Heart left ventricle (tissue), 13 donors: Measurements from ENCODE around the gene PTGES3L.

Experiments
- POLR2A ChIP-seq, 2 donors: fragments of 450-650 bp; IDR thresholded peaks; one replicate each; pipeline ENCODE4 v1.6.1; 2017; ENCODE audit warnings: antibody characterized with exemption in 2 of 2, mild to moderate bottlenecking in 2 of 2, moderate library complexity in 2 of 2
- TF ChIP-seq, protein P1 (sequence below), 12 donors: fragments of 200-600 bp; sonication (generic) in 4 of 12; IDR thresholded peaks; one replicate each; pipeline versions ENCODE4 v1.5.0 to v1.8.0; 2018 to 2022; ENCODE audit warnings: antibody characterized with exemption in 12 of 12, mild to moderate bottlenecking in 5 of 12
- donor health status: ischemic (EF 13 %, LVEDD 7.1; RV severe dilation, severe dysfunction).
- donor health status: DM: no; HTN: yes; CAD: no.
- donor health status: DM: no; HTN: no; CAD: no.
- donor health status: ischemic (EF 25% LVEDD 6.9; RV normal size, moderate dysfunction).
- donor health status: ischemic (EF 25% LVEDD 5.7; RV mildly dilated, moderate dysfunction).
- donor health status: ischemic (EF 35%, LVEDD 5.7; RV mildly dilated, moderate dysfunction).
- donor health status: nonischemic (EF 11% LVEDD 7.7; RV severe dilation, severe dysfunction).
- donor health status: DM: yes; HTN: yes; CAD: no.
- donor health status: PGD.
- donor health status: ischemic (EF 29% LVEDD 5.4; RV normal size, mild dysfunction).
- donor health status: nonischemic (EF 23%, LVEDD 6.1; RV moderate dilation, normal function).

DNA sequence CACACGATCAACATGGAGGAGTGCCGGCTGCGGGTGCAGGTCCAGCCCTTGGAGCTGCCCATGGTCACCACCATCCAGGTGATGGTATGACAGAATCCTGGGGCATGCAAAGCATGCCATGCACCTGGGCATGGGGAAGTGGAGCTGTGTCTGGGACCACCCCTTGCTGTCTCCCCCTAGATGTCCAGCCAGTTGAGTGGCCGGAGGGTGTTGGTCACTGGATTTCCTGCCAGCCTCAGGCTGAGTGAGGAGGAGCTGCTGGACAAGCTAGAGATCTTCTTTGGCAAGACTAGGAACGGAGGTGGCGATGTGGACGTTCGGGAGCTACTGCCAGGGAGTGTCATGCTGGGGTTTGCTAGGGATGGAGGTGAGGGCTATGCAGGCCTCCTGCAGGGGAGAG is 33.4 kb upstream of the PTGES3L start:
- TF ChIP-seq, protein P1, sequence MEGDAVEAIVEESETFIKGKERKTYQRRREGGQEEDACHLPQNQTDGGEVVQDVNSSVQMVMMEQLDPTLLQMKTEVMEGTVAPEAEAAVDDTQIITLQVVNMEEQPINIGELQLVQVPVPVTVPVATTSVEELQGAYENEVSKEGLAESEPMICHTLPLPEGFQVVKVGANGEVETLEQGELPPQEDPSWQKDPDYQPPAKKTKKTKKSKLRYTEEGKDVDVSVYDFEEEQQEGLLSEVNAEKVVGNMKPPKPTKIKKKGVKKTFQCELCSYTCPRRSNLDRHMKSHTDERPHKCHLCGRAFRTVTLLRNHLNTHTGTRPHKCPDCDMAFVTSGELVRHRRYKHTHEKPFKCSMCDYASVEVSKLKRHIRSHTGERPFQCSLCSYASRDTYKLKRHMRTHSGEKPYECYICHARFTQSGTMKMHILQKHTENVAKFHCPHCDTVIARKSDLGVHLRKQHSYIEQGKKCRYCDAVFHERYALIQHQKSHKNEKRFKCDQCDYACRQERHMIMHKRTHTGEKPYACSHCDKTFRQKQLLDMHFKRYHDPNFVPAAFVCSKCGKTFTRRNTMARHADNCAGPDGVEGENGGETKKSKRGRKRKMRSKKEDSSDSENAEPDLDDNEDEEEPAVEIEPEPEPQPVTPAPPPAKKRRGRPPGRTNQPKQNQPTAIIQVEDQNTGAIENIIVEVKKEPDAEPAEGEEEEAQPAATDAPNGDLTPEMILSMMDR (IDR thresholded peaks at IDR 0.05): no peak
- TF ChIP-seq POLR2A (IDR thresholded peaks at IDR 0.05): no peak
